ENCODE data around the gene SLC15A1. TPM values are rescaled to one million over a fixed set of nuclear protein-coding genes. Genes with fewer than 3 reads are reported as not detected.

Gene SLC15A1
- total RNA-seq, 1 experiment from 2014 or later = not detected

DNA sequence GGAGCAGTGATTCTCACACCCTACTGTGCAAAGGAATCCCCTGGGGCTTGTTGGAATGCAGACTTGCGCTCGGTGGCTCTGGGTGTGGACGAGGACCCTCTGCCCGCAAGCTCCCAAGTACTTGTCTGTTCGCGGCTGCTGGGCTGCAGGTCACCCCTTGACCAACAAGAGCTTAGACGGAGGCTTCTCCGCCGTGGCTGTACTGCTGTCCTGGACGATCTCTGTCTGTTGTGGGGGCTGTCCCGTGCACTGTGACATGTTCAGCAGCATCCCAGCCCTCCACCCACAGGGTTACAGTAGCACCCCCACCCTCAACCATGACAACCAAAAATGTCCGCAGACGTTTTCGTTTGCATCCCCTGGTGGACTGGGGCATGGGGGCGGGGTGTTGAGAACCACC, 22.9 kb upstream of the SLC15A1 start:
- Histone ChIP-seq H3K27me3 (replicated peaks) (no peaks in the 10 kb centered on the region), H3K4me1 (replicated peaks) (peaks cover 15% of the 10 kb centered on the region), H3K4me3 (no peak overlapping the region), H3K9me3 (replicated peaks) (peaks cover 18% of the 10 kb centered on the region), H3K27ac (no peak overlapping the region), H3K36me3 (no peaks in the 10 kb centered on the region)
- no peak for DNase-seq (ENCODE audit: low read depth in 1 of 2, low spot score in 2 of 2)

DNA sequence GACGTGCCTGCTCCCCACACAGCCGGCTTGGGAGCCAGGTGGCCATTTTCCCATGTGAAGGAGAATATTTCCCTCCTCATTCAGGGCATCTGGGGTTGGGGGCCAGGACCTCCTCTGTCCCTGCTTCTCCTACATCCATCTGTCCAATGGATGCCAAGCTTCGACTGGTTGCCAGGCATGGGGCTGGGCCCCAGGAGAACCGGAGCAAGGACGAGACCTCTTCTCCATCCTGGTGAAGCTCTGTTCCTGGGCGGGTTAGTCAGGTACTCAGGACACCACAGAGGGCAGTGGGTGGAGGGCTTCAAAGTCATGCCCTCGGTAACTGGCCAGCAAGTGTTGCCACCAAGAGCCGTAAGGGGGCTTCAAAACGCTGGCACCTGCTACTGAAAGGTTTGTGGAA, 22.3 kb upstream of the SLC15A1 start:
- Histone ChIP-seq H3K9me3 (replicated peaks) (peaks cover 23% of the 10 kb centered on the region), H3K27me3 (replicated peaks) (no peaks in the 10 kb centered on the region), H3K4me3 (no peak overlapping the region), H3K36me3 (no peaks in the 10 kb centered on the region), H3K4me1 (replicated peaks) (peaks cover 15% of the 10 kb centered on the region), H3K27ac (no peak overlapping the region)
- no peak for DNase-seq (ENCODE audit: low read depth in 1 of 2, low spot score in 2 of 2)

DNA sequence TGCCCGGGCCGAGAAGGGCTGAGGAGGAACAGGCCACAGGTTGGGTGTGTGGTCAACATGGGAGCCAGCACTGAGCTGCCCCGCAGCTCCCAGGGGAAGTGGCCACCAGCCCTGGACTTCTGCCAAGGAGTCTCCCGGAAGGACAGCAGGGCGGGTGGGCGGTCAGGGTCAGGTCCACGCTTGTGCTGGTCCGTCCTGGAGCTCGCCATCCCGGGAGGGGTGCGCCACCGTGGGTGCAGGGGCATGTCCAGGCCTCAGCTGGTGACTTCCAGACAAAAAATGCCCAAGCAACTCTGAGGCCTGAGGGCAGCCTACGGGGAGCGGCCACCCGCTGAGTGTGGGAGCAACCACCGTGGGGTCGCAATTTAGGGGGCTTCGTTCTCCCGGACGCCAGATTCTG, 21.4 kb upstream of the SLC15A1 start:
- H3K27me3 ChIP-seq (replicated peaks) = peaks cover 4% of the 10 kb centered on the region
- DNase-seq (ENCODE audit: low read depth in 1 of 2, low spot score in 2 of 2) = peak in 1 of 2 experiments; percentile 87
- peaks cover 31% of the 10 kb centered on the region for H3K9me3 ChIP-seq (replicated peaks)
- H3K4me1 ChIP-seq (replicated peaks) = peaks cover 14% of the 10 kb centered on the region
- H3K36me3 ChIP-seq = no peaks in the 10 kb centered on the region
- no peak overlapping the region for H3K4me3 ChIP-seq
- H3K27ac ChIP-seq = no peak overlapping the region

DNA sequence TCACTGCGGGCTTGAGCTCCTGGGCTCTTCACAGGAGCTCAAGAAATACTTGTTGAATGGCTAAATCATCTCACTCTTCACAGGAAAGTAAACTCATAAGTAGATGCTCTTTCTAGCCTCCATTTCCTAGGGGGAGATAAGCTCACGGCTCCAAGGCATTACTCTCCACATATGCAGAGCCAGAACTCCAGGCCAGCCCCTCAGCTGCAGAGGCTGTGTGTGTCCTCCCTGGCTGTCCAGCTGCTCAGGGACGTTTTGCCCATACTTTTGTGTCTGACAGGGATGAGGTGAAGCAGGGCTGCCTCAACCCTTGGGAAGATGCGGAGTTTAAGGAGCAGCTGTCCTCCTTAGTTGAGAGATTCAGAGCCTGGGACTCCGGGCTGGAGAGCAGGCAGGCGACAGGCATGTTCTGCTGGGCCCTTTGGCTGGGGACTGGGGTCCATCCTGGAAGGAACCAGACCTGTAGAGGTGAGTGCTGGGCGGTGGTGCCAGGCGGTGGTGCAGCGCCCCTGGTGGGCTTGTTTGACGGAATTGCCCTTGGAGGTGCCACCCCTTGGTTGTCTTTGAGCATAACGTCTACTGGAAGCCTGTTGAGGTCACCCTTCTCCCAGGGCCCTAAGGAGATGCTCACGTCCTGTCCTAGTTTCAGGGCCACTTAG, 20.5 kb upstream of the SLC15A1 start:
- Histone ChIP-seq H3K4me3 (no peak overlapping the region), H3K27me3 (replicated peaks) (peaks cover 14% of the 10 kb centered on the region), H3K9me3 (replicated peaks) (peaks cover 41% of the 10 kb centered on the region), H3K27ac (no peak overlapping the region), H3K4me1 (replicated peaks) (peaks cover 8% of the 10 kb centered on the region), H3K36me3 (no peaks in the 10 kb centered on the region)
- no peak for DNase-seq (ENCODE audit: low read depth in 1 of 2, low spot score in 2 of 2)

DNA sequence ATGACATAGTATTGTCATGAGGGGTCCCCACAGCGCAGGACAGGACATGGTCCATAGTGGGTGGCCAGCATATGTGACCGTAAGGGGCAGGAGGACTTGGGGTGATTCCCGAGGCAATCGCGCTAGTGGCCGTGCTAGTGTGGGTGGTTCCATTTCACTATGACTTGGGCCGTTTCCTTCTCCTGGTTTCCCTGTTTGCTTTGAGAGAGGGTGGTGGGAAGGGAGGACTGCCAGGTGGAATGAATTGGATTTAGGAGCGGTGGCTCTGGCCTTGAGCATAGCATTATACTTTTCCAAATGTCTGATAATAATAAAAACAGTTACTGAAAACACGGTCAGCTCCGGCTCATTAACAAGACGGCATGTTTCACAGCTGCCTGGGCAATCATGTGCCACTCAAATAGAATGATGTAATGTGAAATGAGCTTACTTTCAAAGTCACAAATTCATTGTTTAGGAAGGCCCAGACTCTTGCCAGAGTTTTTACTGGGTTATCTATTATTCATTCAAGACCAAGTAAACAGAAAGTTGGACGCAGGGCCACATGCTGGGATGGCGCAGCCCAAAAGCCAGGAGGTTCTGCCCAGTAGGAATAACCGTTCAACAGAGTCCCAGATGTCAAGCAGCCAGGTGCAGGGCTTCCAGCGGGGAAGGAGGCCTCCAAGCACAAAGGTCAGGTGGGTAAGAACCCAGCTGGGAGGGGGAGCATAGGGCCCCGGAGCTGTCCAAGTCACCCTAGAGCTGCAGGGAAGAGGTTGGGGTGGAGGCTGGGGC, 19.6 kb upstream of the SLC15A1 start:
- Histone ChIP-seq H3K9me3 (replicated peaks) (peaks cover 45% of the 10 kb centered on the region), H3K4me3 (no peak overlapping the region), H3K36me3 (no peaks in the 10 kb centered on the region), H3K27ac (no peak overlapping the region), H3K27me3 (replicated peaks) (peaks cover 21% of the 10 kb centered on the region), H3K4me1 (replicated peaks) (peaks cover 8% of the 10 kb centered on the region)
- DNase-seq (ENCODE audit: low read depth in 1 of 2, low spot score in 2 of 2) = no peak

DNA sequence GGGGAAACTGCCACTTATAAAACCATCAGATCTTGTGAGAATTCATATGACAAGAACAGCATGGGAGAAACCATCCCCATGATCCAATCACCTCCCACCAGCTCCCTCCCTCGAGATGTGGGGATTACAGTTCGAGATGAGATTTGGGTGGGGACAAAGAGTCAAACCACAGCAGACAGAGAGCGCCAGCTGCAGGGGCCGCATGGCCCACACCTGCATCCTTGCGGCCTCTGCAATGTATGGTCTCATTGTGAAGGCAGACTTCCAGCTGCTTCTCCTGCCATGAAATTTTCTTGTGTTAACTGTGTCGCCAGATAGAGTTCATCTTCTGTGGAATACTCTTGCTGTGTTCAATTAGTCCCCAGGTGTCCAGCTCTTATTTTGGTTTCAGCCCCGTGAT, 17.3 kb upstream of the SLC15A1 start:
- H3K36me3 ChIP-seq = no peaks in the 10 kb centered on the region
- H3K27me3 ChIP-seq (replicated peaks) = peaks cover 37% of the 10 kb centered on the region
- H3K27ac ChIP-seq = no peak overlapping the region
- no peak for DNase-seq (ENCODE audit: low read depth in 1 of 2, low spot score in 2 of 2)
- H3K4me3 ChIP-seq = no peak overlapping the region
- H3K4me1 ChIP-seq (replicated peaks) = no peaks in the 10 kb centered on the region
- H3K9me3 ChIP-seq (replicated peaks) = peaks cover 45% of the 10 kb centered on the region

DNA sequence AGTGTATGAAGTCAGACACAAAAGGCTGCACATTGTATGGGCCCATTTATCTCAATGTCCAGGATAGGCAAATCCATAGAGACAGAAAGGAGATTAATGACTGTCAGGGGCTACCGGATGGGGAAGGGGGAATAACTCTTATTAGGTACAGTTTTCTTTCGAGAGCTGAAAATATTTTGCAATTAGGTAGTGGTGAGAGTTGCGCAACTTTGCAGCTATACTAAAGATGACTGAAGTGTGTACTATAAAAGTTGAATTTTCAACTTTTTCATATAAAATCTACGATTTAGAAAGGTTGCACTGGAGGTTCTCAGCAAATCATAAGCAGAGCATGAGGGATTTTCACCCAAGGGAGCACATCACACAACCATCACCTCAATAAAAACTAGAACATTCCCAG, 16.1 kb upstream of the SLC15A1 start:
- H3K4me3 ChIP-seq = no peak overlapping the region
- no peaks in the 10 kb centered on the region for H3K4me1 ChIP-seq (replicated peaks)
- DNase-seq (ENCODE audit: low read depth in 1 of 2, low spot score in 2 of 2) = no peak
- H3K9me3 ChIP-seq (replicated peaks) = peaks cover 45% of the 10 kb centered on the region
- H3K27ac ChIP-seq = no peak overlapping the region
- H3K36me3 ChIP-seq = no peaks in the 10 kb centered on the region
- peaks cover 37% of the 10 kb centered on the region for H3K27me3 ChIP-seq (replicated peaks)

DNA sequence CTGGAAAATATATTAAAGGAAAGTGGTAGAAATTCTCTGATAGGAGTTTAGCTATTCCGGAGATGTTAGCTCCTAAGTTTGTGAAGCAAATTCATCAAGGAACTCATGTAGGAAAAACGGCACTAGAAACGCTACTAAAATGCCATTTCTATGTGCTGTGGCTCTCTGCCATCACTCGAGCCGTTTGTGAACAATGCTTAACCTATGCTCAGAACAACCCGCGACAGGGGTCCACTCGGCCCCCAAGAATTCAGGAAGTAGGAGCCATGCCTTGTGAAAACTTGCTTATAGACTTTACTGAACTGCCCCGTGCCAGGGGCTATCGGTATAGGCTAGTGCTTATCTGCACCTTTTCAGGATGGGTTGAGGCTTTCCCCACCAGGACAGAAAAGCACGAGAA, 14.2 kb upstream of the SLC15A1 start:
- Histone ChIP-seq H3K4me1 (replicated peaks) (no peaks in the 10 kb centered on the region), H3K9me3 (replicated peaks) (peaks cover 36% of the 10 kb centered on the region), H3K27ac (no peak overlapping the region), H3K27me3 (replicated peaks) (peaks cover 37% of the 10 kb centered on the region), H3K4me3 (no peak overlapping the region), H3K36me3 (no peaks in the 10 kb centered on the region)
- DNase-seq (ENCODE audit: low read depth in 1 of 2, low spot score in 2 of 2) = no peak

DNA sequence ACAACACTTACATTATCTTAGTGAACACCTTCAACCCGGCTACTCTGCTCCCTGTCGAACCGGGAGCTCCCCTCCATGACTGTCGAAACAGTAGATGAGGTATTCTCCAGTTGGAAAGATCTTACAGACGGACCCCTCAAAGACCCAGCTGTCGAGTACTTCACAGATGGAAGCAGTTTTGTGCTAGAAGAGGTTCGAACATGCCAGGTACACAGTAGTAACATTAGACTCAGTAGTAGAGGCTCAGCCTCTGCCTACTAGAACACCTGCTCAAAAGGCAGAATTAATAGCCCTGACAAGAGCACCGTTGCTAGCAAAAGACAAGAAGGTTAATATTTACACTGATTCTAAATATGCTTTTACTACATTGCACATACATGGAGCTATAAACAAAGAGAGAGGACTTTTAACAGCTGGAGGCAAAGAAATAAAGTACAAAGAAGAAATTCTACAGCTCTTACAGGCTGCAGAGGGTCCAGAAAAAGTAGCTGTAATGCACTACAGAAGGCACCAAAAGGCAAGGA, 13.6 kb upstream of the SLC15A1 start:
- H3K4me3 ChIP-seq = no peak overlapping the region
- DNase-seq (ENCODE audit: low read depth in 1 of 2, low spot score in 2 of 2) = no peak
- H3K9me3 ChIP-seq (replicated peaks) = peaks cover 34% of the 10 kb centered on the region
- H3K27me3 ChIP-seq (replicated peaks) = peaks cover 37% of the 10 kb centered on the region
- H3K4me1 ChIP-seq (replicated peaks) = peaks cover 5% of the 10 kb centered on the region
- H3K27ac ChIP-seq = no peak overlapping the region
- no peaks in the 10 kb centered on the region for H3K36me3 ChIP-seq

DNA sequence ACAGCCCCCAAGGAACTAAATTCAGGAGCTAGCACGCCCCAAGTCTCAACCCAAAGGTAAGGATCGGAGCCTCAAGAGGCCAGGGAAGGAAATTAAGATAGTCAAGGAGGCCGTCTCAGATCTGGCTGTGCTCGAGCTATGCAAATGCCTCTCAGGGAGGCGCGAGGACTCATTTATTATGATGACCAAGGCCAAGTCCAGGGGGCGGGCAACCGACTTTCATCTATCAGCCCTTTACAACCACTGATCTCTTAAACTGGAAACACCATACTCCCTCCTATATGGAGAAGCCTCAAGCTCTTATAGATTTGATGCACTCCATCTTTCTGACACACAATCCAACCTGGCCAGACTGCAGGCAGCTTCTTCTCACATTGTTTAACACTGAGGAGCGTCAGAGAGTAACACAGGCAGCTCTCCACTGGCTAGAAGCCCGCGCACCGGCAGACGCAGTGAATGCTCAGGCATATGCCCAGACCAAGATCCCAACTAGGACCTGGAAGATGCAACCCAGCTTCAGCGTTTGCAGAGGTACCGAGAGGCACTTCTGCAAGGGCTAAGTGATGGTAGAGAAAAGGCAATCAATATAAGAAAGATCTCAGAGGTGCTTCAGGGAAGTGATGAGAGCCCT, 9.6 kb upstream of the SLC15A1 start:
- no peaks in the 10 kb centered on the region for H3K36me3 ChIP-seq
- no peak overlapping the region for H3K27ac ChIP-seq
- no peak for DNase-seq (ENCODE audit: low read depth in 1 of 2, low spot score in 2 of 2)
- H3K4me1 ChIP-seq (replicated peaks) = peaks cover 6% of the 10 kb centered on the region
- H3K27me3 ChIP-seq (replicated peaks) = peaks cover 17% of the 10 kb centered on the region
- H3K9me3 ChIP-seq (replicated peaks) = peaks cover 16% of the 10 kb centered on the region
- H3K4me3 ChIP-seq = peak overlapping the region; percentile 22

DNA sequence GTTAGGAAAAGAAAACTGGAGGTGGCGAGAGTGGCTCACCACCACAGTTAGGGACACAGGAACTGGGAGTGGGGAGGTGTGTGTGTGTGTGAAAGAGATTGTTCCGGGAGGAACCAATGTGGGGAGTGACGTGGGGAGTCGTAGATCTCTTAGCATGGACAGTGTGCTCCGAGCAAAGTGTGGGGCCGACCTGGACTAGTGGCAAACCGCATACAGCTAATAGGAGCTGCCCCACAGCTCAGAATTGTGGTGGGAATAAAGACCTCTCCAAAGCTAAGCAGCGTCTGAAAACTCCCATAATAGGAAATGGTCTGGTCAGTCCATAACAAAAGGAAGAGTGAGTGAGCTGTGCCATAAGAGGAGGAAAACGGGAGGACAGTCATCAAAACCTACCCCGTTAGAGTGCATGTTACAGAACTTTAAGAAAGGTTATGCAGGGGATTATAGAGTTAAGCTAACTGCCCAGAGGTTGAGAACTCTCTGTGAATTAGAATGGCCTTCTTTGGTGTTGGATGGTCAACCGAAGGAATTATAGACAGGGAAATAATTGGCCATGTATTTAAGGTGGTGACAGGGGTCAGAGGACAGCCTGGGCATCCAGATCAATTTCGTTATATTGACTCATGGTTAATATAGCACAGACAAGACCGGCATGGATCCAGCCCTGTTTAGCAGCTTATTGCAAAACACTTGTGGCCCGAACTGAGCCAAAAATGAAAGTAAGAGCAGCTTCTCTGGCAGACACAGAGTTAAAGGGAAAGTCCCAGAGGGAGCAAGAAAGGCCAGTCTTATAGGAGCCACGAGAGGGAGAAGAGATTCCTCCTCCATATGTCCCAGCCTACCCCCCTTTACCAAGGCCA, 8.9 kb upstream of the SLC15A1 start:
- H3K4me3 ChIP-seq = peak overlapping the region; percentile 22
- H3K4me1 ChIP-seq (replicated peaks) = peaks cover 6% of the 10 kb centered on the region
- DNase-seq (ENCODE audit: low read depth in 1 of 2, low spot score in 2 of 2) = peak in 1 of 2 experiments; percentile 80
- H3K27me3 ChIP-seq (replicated peaks) = peaks cover 9% of the 10 kb centered on the region
- no peak overlapping the region for H3K27ac ChIP-seq
- H3K36me3 ChIP-seq = no peaks in the 10 kb centered on the region
- H3K9me3 ChIP-seq (replicated peaks) = peaks cover 16% of the 10 kb centered on the region

DNA sequence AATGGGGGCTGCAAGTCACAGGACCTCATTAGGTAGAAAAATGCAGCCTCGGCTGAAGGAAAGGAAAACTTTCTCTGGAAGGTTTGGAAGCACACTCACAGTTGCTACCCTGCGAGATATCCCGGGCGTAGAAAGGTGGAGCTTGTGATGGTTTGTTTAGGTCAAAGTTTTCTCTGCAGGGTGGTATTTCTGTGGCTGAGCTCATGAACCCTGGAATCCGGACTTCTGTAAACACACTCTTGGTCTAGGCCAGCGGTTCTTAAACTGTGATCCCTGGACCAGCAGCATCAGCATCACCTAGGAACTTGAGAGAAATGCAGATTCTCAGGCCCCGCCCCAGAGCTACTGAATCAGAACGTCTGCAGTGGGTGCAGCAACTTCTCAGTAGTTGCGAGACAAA, 3.3 kb upstream of the SLC15A1 start:
- Histone ChIP-seq H3K27ac (no peak overlapping the region), H3K27me3 (replicated peaks) (peaks cover 41% of the 10 kb centered on the region)

DNA sequence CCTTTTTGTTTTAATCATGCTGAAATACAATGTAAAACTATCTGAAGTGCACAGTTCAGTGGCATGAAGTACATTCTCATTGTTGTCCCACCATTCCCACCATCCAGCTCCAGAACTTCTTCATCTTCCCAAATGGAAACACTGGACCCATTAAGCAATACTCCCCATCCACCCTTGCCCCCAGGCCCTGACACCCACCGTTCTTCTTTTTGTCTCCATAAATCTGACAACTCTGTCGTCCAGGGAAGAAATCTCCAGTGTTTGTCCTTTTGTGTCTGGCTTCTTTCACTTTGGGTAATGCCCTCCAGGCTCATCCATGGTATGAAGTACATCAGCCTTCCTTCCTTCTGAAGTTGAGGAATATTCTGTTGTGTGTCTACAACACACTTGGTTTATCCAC, 2.6 kb upstream of the SLC15A1 start:
- DNase-seq (ENCODE audit: low read depth in 1 of 2, low spot score in 2 of 2) = no peak
- H3K9me3 ChIP-seq (replicated peaks) = peaks cover 34% of the 10 kb centered on the region
- H3K27me3 ChIP-seq (replicated peaks) = peaks cover 48% of the 10 kb centered on the region
- peaks cover 12% of the 10 kb centered on the region for H3K4me1 ChIP-seq (replicated peaks)
- no peak overlapping the region for H3K27ac ChIP-seq
- no peak overlapping the region for H3K4me3 ChIP-seq
- no peaks in the 10 kb centered on the region for H3K36me3 ChIP-seq

More for the DNA sequence above, 3.3 kb upstream of the SLC15A1 start:
- DNase-seq (ENCODE audit: low read depth in 1 of 2, low spot score in 2 of 2) = peak in 1 of 2 experiments; percentile 73
- no peaks in the 10 kb centered on the region for H3K36me3 ChIP-seq
- H3K4me1 ChIP-seq (replicated peaks) = peaks cover 12% of the 10 kb centered on the region
- H3K4me3 ChIP-seq = no peak overlapping the region
- H3K9me3 ChIP-seq (replicated peaks) = peaks cover 39% of the 10 kb centered on the region
